Measurements from ENCODE around the gene FBXL4.

The FBXL4 gene

DNA sequence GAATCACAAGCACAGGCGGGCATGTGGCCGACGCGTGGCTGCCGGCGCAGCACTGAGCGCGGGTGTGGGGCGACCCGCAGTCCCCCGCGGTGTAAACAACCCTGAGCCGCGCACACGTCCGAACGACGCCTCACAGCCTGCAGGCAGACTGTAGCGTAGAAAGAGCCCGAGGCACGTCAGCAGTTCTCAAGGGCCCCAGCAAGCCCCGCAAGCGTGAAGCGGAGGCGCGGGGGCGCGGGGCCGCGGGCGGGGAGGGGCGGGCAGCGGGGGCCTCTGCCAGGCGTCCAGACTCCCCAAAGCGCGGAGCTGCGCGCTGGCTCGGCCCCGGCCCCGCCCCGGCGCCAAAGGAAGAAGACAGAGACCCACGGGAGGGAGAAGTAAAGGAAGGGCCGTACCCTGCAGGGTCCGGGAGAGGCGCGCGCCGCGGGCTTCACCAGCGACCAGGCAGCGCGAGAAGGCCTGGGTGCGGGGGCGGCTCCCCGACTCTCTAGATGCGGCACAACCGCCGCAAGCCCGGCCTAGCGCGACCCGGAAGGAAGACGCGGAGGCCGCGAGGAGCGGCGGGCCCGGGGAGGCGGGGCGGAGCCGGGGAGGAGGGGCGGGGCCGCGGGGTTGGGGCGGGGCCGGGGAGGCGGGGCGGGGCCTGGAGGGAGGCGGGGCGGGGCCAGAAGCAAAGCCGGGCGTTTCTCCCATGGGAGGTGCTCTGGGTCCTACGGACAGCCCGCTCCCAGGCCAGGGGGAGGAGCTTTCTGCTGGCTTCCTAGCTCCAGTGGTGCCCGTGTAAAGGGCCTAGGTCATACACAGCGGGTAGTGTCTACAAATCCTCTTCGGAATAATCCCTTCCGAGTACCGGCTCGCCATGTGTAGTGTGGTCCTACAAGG lies at the start of gene FBXL4:
Gene FBXL4, minus strand, starts transcription at position 536 of the 882 bp plus-strand sequence. CDS start 20,958 bp downstream, outside the sequence.
- DNase-seq, result peak; percentile 60

DNA sequence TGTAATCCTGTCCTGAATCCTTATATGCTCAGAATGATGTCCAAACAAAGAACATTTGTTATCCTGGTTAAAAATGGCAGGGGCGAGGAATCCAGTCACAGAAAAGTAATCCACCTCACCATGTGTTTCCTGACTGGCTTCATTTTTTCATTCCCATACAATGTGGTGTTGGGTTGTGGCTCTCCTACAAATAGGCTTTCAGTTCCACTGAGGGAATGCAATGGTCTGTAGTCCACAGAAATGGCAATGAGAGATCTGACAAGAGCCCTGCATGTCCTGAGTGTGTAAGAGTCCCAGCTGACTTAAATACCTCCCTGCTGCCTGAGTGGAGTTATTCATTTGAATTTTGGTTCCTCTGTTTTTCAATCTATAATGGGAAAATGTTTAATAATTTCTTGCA lies 47.4 kb upstream of the FBXL4 start:
- no peak for DNase-seq

DNA sequence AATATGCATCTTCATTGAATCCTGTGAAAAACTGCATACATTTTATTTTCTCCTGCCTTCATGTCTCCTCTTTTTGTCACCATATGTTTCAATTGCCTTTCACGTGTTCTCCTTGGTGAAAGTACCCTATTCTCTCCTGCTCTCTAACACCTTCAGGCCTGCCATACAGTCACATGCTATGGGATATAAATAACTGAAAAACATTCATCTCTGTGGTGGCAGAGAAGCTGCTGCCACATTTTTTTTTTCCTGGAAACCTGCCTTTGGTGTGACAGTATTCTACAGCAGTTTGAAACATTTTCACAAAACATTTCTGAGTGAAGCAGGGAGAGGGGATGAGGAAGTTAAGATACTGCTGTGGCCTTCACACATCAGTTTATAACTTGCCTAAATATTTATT lies 44.8 kb upstream of the FBXL4 start:
- DNase-seq, result no peak

DNA sequence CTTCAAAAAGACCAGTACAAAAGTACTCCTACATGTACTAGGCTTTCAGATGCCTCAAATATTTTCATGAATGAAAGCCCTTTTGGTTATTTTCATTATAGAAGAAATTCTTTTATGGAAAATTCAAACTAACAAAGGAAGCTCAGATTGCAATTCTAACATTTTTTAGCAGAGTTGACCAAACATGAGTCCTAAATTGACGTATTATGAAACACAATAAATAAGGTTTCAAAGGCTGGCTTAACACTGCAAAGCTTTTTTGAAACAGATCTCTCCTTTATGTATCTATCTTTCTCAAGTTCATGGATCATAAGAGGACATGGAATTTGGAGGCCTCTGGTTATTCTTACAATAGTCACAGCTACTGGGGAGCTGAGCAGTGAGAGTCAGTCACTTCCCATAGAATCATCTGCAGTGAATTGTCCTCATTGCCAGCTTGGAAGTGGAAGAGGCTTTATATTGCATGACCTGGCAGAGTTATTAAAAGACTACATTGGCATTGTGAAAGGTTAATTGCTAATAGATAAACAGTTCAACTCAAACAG lies 38.4 kb upstream of the FBXL4 start:
- no peak for DNase-seq

DNA sequence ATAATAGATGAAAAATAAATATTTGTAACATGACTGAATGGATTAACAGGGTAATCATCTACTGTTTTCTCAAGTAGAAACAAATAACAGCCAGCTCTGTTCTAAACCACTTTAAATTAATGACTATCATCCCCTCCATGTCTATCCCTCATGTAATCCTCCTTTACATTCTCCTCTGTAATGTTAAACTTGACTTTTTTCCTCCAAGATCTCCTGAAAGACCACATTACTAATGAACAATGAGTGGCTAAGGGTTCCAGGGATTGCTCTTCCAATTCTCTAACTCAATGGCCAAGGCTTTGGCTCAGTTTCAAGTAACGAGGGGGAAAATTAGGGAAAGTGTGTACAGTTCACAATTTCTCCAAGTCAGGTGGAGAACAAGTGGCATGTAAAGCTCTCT lies 37.6 kb upstream of the FBXL4 start:
- DNase-seq, result no peak

DNA sequence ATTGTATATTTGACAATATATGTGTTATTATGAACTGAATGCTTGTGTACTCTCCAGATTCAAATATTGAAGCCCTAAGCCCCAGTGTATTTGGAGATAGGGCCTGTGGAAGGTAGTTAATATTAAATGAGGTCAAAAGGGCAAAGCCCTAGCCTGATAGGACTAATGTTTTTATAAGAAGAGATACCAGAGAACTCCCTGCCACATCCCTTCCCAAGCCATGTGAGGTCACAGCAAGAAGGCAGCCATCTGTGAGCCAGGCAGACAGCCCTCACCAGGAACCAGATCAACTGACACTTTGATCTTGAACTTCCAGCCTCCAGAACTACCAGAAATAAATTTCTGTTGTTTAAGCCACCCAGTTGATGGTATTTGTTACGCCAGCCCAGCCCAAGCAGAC lies 36.4 kb upstream of the FBXL4 start:
- no peak for DNase-seq

DNA sequence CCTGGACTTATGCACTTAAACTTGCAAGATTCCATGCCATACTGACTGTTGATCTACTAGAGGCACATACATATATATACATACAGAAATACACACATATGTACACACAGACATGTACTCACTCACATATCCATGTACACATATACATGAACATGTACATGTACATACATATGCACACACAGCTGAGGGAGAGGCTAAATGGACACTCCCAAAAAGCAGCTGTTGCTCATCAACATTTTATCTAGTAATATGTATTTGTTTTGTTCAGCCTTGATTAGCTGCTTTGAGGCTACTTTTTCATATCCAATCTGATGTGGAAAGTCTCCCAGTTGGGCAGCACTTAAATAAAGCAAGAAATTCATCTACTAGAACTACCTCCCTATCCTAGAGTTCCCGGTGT lies 33.7 kb upstream of the FBXL4 start:
- no peak for DNase-seq

DNA sequence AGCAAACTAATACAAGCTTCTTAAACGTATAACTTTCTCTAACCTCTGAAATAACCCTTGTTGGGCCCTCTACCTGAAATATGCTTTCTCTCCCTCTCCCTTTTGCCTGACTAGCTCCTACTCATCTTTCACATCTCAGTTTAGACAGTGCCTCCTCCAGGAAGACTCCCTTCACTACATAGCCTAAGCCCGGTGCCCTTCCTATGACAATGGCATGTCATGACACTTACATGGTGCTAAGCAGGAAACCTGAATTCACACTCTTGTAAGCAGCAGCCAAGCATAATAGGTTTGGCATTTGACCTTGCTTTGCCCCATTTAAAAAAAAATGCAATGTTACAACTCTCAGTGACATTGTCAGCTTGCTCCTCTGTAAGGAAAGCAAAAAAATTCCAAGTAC lies 33.1 kb upstream of the FBXL4 start:
- DNase-seq, result no peak

DNA sequence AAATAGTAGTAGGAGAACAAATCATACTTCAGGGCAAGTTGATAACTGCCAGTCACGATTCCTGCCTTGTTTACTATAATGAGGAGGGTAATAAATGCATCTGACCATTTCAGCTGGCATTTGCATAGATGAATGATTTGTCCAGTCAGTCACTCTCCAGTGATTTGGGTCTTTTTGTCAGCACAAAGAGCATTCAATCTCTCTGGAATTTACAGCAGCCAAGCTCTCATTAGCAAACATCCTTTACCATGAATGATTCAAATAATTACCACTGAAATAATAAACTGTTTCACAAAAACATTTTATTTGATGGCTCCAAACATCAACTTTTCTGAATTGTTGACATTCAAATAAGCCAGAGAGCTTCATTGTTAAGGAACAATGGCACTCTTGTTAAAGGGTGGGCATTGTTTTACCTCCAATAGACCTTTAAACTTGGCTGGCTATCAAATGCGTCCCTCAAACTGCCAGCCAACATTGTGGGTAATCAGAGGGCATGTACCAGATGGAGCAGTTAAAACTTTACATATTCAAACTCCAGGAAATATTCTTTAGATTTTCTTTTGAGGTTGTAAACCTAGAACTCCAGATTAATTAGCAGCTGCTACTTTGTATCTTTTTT lies 30.0 kb upstream of the FBXL4 start:
- no peak for DNase-seq

DNA sequence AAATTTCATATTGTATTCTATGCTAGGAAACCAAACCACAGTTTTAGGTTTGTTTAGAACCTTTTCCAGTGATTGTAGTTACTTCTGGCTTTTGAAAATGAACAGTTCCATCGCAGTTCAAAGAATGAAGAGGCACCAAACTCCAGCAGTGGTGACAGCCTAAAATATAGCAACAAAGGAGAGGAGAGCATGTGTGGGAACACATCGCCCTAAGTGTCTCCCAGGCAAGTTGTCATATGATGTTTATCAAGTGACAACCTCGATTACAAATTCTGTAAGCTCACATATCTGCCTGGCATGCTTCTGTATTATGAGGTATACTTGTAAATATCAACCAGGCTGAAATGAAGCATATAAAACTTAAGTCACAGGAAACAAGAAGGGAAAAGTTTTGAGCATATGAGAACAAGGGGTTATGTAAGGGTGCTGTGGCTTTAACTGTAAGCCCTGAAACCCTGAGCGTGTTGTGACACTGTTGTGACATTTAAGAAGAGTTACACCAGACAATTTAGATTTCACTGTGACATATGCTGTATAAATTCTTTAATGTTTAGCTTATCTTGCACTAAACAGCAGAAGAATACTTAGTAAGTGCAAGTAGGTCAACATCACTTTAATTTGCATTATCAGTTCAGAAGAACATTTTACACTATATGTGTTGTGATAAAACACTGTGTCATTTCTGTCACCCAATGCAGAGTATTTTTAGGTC lies 29.1 kb upstream of the FBXL4 start:
- DNase-seq, result no peak

DNA sequence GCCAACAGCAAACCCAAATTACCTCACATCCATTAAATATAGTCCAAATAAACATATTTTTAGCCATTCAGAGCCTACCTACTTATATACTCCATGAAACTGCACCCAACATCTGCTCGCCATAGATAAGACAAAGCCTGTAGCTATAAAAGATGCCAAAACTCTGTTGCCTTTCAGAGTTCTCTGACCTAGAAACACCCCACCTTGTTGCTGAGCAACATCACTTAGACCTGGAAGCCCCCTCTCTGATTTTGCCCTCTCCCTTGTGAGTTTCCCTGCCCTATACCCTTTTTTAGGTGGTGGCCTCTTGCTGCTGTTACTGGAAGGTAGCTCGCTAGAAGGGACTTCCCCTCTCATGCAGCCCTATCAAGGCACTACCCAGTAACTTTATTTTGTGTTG lies 27.7 kb upstream of the FBXL4 start:
- DNase-seq, result no peak

DNA sequence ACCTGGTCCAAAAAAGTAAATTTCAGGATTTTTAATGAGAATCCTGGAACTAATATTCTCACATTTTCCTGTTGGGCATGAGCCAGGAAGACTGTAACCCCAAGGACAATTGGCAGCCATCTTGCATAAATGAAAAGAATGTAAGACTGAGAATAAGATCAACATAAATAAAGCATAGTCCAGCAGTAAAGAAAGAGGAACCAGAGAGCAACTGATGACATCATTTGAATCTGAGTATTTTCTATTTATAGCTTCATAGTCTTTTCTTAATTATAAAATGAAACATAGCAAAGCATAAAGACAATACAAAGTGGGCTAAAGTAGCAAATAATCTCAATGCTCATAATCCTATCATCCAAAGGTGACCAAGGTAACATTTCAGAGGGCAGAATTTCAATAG lies 26.6 kb upstream of the FBXL4 start:
- DNase-seq, result no peak

DNA sequence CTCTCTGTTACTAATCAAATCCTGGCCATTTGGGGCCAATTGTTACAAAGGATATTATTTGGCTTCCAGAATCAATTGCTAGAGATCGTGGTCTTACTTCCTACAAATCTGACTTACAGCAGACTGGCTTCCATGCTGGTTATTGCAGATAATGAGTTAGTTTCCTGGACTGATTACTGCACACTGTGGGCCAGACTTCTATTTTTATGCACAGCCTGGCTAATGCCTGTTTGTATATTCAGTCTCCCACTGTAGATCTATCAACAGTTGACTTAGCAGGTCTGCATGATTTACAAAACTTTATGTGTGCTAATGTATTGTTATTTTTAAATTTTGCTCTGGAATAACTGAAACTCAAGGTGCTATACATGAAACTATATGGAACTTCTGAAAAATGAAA lies 25.8 kb upstream of the FBXL4 start:
- no peak for DNase-seq

DNA sequence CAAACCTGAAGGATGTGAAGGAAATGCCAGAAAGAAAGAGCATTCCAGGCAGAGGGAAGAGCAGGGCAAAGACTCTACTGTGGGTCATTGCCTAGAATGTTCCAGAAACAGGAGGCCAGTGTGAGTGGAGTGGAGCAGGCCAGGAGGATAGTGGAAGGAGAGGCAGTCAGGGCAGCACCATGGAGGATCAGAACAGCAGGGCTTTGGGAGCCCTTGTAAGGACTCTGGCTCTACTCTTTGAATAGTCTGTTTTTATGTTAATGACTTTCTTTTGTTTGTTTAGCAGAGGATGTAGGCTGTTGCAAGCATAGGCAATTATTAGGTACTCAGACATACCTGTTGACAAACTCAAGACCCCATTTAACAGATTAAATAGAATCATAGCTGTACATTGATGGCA lies 23.6 kb upstream of the FBXL4 start:
- DNase-seq, result no peak

DNA sequence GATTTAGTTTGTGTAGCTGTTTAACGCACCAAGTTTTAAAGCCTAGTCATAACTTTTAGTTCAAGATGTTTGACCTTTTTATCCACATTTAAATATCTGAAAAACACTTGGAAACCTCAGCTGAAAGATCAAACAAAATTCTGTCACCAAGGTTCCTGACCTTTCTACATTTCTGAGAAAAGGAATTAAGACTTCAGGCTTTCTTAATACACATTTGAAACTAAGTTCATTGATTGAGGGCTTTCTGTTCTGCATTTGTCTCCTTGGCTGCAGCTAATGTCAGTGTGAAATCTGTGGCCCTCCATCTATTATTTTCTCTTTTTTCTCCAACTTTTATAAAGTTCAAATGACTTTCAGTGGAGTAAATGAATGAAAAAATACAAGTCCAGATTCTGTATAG lies 22.7 kb upstream of the FBXL4 start:
- no peak for DNase-seq

DNA sequence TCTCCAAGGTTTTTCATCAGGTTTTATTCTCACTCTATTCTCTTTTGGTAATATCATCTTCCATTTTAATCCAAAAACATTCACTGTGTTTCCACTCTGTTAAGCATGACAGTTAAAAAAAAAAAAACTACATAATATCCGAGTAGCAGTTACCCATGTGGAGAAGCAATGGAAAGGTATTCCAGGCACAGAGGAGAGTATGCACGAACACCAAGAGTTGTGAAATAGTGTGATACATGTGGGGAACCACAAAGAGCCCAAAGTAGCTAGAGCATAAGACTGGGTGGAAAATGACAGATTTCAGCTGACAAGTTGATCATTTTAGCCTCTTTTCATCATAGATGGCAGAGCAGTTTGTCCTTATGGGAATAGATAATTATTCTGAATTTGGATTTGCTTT lies 19.9 kb upstream of the FBXL4 start:
- DNase-seq, result no peak

DNA sequence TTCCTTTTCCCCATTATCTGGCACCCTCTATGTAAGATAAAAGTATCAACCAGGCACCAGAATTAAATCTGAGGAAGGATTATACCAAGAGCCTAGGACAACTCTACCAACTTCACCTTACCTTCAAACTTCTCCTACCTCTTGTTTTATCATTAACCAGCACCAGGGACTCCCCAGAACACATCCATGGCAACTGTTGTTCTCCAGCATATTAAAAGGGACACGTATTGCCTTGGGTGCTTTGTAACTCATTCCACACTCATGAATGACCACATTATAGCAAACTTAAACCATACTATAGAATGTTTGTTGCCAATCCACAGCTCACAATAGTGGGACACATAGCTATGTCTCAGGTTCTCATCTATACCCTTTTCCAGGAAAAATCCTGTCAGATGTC lies 11.9 kb upstream of the FBXL4 start:
- no peak for DNase-seq

DNA sequence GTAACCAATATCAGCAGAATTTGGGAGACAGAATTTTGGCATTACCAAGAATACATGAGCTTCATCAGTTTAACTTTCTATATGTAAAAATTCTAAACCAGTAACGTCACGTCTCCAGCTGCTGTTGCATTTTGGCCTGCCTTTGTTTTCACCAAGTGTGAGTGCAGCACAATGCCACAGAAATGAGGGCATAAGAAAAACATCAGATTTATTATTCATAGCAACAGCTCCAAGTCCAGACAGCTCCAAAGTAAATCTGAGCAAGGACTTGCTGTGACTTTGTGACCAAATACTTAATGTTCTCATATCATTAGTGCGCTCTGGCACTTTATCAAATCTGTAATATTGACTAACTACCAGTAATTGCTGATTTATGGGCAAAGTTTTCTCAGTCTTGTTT lies 11.0 kb upstream of the FBXL4 start:
- no peak for DNase-seq

DNA sequence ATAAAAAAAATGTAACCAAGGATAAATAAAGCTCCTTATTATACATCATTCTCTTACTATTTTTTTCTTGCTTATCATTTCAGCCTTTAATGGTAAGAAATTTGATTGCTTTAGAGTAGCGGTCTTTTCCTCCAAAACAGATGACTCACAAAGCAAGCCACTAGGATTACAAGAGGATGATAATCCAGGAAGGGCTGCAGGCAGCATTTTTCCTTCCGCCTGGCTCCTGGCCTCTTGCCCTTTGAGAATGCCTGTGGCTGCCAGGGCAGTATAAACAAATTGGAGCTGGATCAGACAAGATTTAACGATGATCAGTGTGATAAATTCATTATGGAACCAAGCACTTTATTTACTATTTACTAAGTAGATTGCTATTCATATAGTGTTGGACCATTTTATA lies 9.7 kb upstream of the FBXL4 start:
- DNase-seq, result no peak

DNA sequence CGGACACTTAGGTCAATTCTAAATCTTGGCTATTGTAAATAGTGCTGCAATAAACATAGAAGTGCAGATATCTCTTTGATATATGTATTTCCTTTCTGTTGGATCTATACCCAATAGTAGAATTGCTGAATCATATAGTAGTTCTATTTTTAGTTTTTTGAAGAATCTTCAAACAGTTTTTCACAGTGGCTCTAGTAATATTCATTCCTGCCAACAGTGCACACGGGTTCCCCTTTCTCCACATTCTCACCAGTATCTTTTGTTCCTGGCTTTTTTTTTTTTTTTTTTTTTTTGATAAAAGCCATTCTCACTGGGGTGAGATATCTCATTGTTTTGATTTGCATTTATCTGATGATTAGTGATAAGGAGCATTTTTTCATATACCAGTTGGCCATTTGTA lies 1.8 kb upstream of the FBXL4 start:
- no peak for DNase-seq

DNA sequence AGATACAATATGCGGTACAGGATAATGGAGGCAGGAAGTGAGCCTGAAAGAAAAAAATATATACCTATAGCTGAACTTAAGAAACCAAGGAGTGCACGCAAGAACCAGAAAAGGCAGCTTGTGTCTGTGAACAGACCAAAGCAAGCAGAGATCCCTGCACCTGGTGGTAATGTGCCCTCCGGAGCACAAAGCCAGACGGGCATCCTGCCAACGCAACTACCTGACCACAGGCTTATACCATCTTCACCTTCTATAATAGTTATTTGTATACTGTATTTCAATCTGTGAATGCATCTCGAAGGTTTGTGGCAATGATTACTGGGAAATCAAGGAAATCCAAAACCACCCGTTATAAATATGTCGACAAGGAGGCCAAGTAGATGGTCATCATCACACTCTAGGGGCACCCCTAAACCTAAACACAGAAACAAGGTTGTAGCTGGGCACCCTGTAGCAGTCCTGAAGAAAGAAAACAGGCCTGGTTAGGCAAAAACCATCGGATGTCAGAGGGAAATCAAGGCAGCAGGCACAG lies 801 bp downstream of the FBXL4 start:
- DNase-seq, result no peak

DNA sequence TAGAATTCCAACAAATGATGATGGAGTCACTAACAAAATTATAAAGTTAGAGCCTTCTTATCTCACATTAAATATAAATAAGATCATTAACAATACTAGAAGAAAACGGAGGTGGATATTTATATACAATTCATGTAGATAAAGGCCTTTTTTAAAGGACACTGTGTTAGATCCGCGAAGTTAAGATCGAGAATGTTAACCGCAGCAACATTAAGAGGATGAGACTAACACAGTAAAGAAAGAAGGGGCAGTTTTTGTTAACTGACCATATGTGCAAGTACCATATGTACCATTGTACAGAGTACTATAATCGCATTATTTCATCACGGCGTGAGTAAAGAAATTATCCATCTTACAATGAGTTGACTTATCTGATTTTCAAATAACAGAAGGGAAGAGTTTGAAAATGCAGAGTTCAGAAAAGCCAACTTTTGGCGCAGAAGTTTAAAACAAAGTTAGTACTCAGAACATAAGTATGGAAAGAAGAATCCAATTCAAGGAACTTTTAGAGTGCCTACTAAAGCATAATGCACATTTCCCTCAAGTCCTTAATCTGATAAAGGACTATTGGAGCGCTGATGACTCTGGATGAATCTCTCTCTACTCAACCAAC lies 1.4 kb downstream of the FBXL4 start:
- DNase-seq, result no peak

All from 8988T (cell line).